ENCODE measurements around the gene NAV2.

DNA sequence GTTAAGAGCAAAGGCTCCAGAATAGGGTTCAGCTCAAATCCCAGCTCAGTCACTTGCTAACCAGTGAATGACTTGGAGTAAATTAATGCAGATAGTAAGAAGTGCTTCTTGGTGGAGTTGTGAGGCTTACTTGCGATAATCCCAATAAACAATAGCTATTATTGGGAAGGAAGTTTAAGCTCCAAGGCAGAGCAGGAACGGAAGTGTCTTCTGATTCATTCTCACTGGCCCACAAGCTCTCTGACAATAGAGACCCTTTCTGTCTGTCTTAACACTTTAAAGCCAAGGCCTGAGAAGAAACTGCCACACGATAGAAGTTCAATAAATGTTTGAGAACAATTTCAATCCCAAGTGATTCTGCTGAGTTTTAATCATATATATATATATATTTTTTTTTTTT, 292.2 kb downstream of the NAV2 start:
- TF ChIP-seq, protein P1, sequence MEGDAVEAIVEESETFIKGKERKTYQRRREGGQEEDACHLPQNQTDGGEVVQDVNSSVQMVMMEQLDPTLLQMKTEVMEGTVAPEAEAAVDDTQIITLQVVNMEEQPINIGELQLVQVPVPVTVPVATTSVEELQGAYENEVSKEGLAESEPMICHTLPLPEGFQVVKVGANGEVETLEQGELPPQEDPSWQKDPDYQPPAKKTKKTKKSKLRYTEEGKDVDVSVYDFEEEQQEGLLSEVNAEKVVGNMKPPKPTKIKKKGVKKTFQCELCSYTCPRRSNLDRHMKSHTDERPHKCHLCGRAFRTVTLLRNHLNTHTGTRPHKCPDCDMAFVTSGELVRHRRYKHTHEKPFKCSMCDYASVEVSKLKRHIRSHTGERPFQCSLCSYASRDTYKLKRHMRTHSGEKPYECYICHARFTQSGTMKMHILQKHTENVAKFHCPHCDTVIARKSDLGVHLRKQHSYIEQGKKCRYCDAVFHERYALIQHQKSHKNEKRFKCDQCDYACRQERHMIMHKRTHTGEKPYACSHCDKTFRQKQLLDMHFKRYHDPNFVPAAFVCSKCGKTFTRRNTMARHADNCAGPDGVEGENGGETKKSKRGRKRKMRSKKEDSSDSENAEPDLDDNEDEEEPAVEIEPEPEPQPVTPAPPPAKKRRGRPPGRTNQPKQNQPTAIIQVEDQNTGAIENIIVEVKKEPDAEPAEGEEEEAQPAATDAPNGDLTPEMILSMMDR (IDR thresholded peaks at IDR 0.05; ENCODE audit: low read length): no peak
- no peak for TF ChIP-seq EZH2 (optimal IDR thresholded peaks at IDR 0.05; ENCODE audit: low read depth, low read length)
